ENCODE results near the gene PLOD2. TPM values are rescaled to one million over a fixed set of nuclear protein-coding genes. Genes with fewer than 3 reads are reported as not detected.

The PLOD2 gene
- total RNA-seq, 1 donor from 2014 or later: 19.2 TPM

- intact Hi-C loops (cut with micrococcal nuclease): no loop called here
- no peak for ATAC-seq
Observed at GRCh38 chr3:146170591-146170990, 9.6 kb upstream of the PLOD2 start.

GRCh38 chr3:146169891-146170290 lies 8.9 kb upstream of the PLOD2 start:
- intact Hi-C loops (cut with micrococcal nuclease): loop anchor here (10.0 kb wide), 1 partner anchor 95 kb away; no protein-coding TSS in a partner anchor
- DNase-seq (no peak), ATAC-seq (no peak)

More at GRCh38 chr3:146170591-146170990, 9.6 kb upstream of the PLOD2 start:
- no peak for DNase-seq

GRCh38 chr3:146166826-146167225 lies 5.8 kb upstream of the PLOD2 start:
- ATAC-seq (peak; percentile 54), DNase-seq (no peak)
- intact Hi-C loops (cut with micrococcal nuclease): loop anchor here (10.0 kb wide), 1 partner anchor 92 kb away; no protein-coding TSS in a partner anchor

- peak; percentile 8 for ATAC-seq
- no peak for DNase-seq
- intact Hi-C loops (cut with micrococcal nuclease): loop anchor here (10.0 kb wide), 1 partner anchor 92 kb away; no protein-coding TSS in a partner anchor
Observed at GRCh38 chr3:146166415-146166821, 5.4 kb upstream of the PLOD2 start.

- DNase-seq (no peak), ATAC-seq (no peak)
- intact Hi-C loops (cut with micrococcal nuclease): loop anchor here (10.0 kb wide), 1 partner anchor 91 kb away; no protein-coding TSS in a partner anchor
Observed at GRCh38 chr3:146165877-146166276, 4.9 kb upstream of the PLOD2 start.

- intact Hi-C loops (cut with micrococcal nuclease): loop anchor here (10.0 kb wide), 1 partner anchor 90 kb away; no protein-coding TSS in a partner anchor
- ATAC-seq (peak; percentile 1), DNase-seq (no peak)
Observed at GRCh38 chr3:146164971-146165769, 4.2 kb upstream of the PLOD2 start.

- ATAC-seq: no peak
Observed at GRCh38 chr3:146164506-146164905, 3.5 kb upstream of the PLOD2 start.

GRCh38 chr3:146164071-146164470 lies 3.1 kb upstream of the PLOD2 start:
- no peak for ATAC-seq
- intact Hi-C loops (cut with micrococcal nuclease): loop anchor here (10.0 kb wide), 1 partner anchor 89 kb away; no protein-coding TSS in a partner anchor
- no peak for DNase-seq

More at GRCh38 chr3:146164506-146164905, 3.5 kb upstream of the PLOD2 start:
- no peak for DNase-seq
- intact Hi-C loops (cut with micrococcal nuclease): loop anchor here (10.0 kb wide), 1 partner anchor 90 kb away; no protein-coding TSS in a partner anchor

- intact Hi-C loops (cut with micrococcal nuclease): loop anchor here (10.0 kb wide), 1 partner anchor 89 kb away; no protein-coding TSS in a partner anchor
- DNase-seq (no peak), ATAC-seq (no peak)
Observed at GRCh38 chr3:146163584-146163983, 2.6 kb upstream of the PLOD2 start.

GRCh38 chr3:146162561-146162960 lies 1.6 kb upstream of the PLOD2 start:
- ATAC-seq: no peak
- no peak for DNase-seq

GRCh38 chr3:146161663-146162002 lies 649 bp upstream of the PLOD2 start:
- ATAC-seq: peak; percentile 31
- intact Hi-C loops (cut with micrococcal nuclease): loop anchor here (10.0 kb wide), 1 partner anchor 87 kb away; no protein-coding TSS in a partner anchor
- peak; percentile 46 for DNase-seq

More at GRCh38 chr3:146162561-146162960, 1.6 kb upstream of the PLOD2 start:
- intact Hi-C loops (cut with micrococcal nuclease): loop anchor here (10.0 kb wide), 1 partner anchor 88 kb away; no protein-coding TSS in a partner anchor

GRCh38 chr3:146160321-146160963 lies 542 bp downstream of the PLOD2 start:
- ATAC-seq (peak; percentile 62), DNase-seq (peak; percentile 46)
- intact Hi-C loops (cut with micrococcal nuclease): loop anchor here (10.0 kb wide), 1 partner anchor 86 kb away; no protein-coding TSS in a partner anchor

GRCh38 chr3:146159616-146160320 lies 1.2 kb downstream of the PLOD2 start:
- no peak for DNase-seq
- intact Hi-C loops (cut with micrococcal nuclease): loop anchor here (10.0 kb wide), 1 partner anchor 85 kb away; no protein-coding TSS in a partner anchor
- no peak for ATAC-seq

- DNase-seq: no peak
- intact Hi-C loops (cut with micrococcal nuclease): no loop called here
- ATAC-seq: no peak
Observed at GRCh38 chr3:146159037-146159436, 1.9 kb downstream of the PLOD2 start.

GRCh38 chr3:146157325-146158060 lies 3.5 kb downstream of the PLOD2 start:
- DNase-seq (no peak), ATAC-seq (no peak)
- intact Hi-C loops (cut with micrococcal nuclease): no loop called here

- ATAC-seq: no peak
Observed at GRCh38 chr3:146156666-146157314, 4.2 kb downstream of the PLOD2 start.

GRCh38 chr3:146156095-146156494 lies 4.9 kb downstream of the PLOD2 start:
- DNase-seq (peak; percentile 34), ATAC-seq (peak; percentile 23)
- intact Hi-C loops (cut with micrococcal nuclease): no loop called here

More at GRCh38 chr3:146156666-146157314, 4.2 kb downstream of the PLOD2 start:
- DNase-seq: no peak
- intact Hi-C loops (cut with micrococcal nuclease): no loop called here

GRCh38 chr3:146154995-146155394 lies 6.0 kb downstream of the PLOD2 start:
- intact Hi-C loops (cut with micrococcal nuclease): no loop called here
- peak; percentile 46 for ATAC-seq
- no peak for DNase-seq

All from left ventricle myocardium superior (tissue), 1 donor.